MCF 10A (cell line): Measurements from ENCODE around the gene CHCHD3. TPM values are rescaled to one million over a fixed set of nuclear protein-coding genes. Genes with fewer than 3 reads are reported as not detected.

Experiments used
- BruUV-seq: library from RNA; stranded (reverse); fragments of 400-500 nt; replicated peaks from 2 replicates; lab custom pipeline; 2021; lab: Mats Ljungman, UMichigan
- CTCF ChIA-PET: fragments of 300-600 bp; sonication (Branson Sonifier 250); formaldehyde crosslinking; extraction: SDS; loops from one replicate; lab custom pipeline; 2021; ENCODE audit warnings: antibody characterized with exemption, inconsistent platforms; lab: Yijun Ruan, JAX
- POLR2A ChIA-PET: fragments of 300-600, 350-650 bp; sonication (Branson Sonifier 250); formaldehyde crosslinking; extraction: SDS; loops from one replicate; lab custom pipeline; 2020; ENCODE audit warnings: antibody characterized with exemption, inconsistent platforms; lab: Yijun Ruan, JAX
- DNase-seq: peaks from one replicate; pipeline ENCODE4 v3.0.0-alpha.2; 2018; ENCODE audit not compliant: unreplicated experiment
- H3K27ac Mint-ChIP-seq: one replicate; pipeline ENCODE4 v1.8.0; 2022; ENCODE audit warnings: mild to moderate bottlenecking, low read depth, mixed read lengths; ENCODE audit not compliant: unreplicated experiment
- H3K27me3 Mint-ChIP-seq: one replicate; pipeline ENCODE4 v1.8.0; 2022; ENCODE audit warnings: mixed read lengths; ENCODE audit not compliant: insufficient read depth, unreplicated experiment
- H3K36me3 Mint-ChIP-seq: one replicate; pipeline ENCODE4 v1.8.0; 2022; ENCODE audit warnings: mild to moderate bottlenecking, moderate library complexity, mixed read lengths; ENCODE audit not compliant: insufficient read depth, unreplicated experiment
- H3K4me1 Mint-ChIP-seq: one replicate; pipeline ENCODE4 v1.8.0; 2022; ENCODE audit warnings: mixed read lengths; ENCODE audit not compliant: insufficient read depth, unreplicated experiment
- H3K4me3 Mint-ChIP-seq: one replicate; pipeline ENCODE4 v1.8.0; 2022; ENCODE audit warnings: mild to moderate bottlenecking, moderate library complexity, mixed read lengths; ENCODE audit not compliant: unreplicated experiment
- H3K9me3 Mint-ChIP-seq: one replicate; pipeline ENCODE4 v1.8.0; 2022; ENCODE audit warnings: mixed read lengths; ENCODE audit not compliant: unreplicated experiment
- CTCF ChIP-seq: fragments of 200-600 bp; IDR thresholded peaks from one replicate; pipeline ENCODE4 v1.8.0; 2022; ENCODE audit warnings: antibody characterized with exemption, mild to moderate bottlenecking; ENCODE audit not compliant: unreplicated experiment
- intact Hi-C: fragments of 100-400 bp; cut with micrococcal nuclease; formaldehyde crosslinking; loops from 2 replicates; pipeline ENCODE4 v1.14.1; 2022
- total RNA-seq: library from RNA; stranded (reverse); gene quantifications from 2 replicates; pipeline ENCODE4 v1.2.3, GENCODE V29; 2022

CHCHD3 gene
- total RNA-seq, 1 experiment from 2014 or later: 102 TPM

- TF ChIP-seq CTCF: no peak
- CTCF ChIA-PET: no interaction called here
- DNase-seq: no peak
- intact Hi-C loops: no loop called here
- no peak overlapping the region for H3K4me3 Mint-ChIP-seq
- H3K36me3 Mint-ChIP-seq: peaks cover 13% of the 10 kb centered on the region
- POLR2A ChIA-PET: interaction anchor here (0.5 kb wide), 1 partner anchor 1973 kb away, joined by 3 read pairs; no protein-coding TSS in a partner anchor
- H3K9me3 Mint-ChIP-seq: no peaks in the 10 kb centered on the region
- H3K27me3 Mint-ChIP-seq: no peaks in the 10 kb centered on the region
- BruUV-seq: no TSS peak
- H3K4me1 Mint-ChIP-seq: no peaks in the 10 kb centered on the region
- no peak overlapping the region for H3K27ac Mint-ChIP-seq
Observed at GRCh38 chr7:132846086-132846485, 235.8 kb downstream of the CHCHD3 start.

- POLR2A ChIA-PET: no interaction called here
- Mint-ChIP-seq H3K4me3 (no peak overlapping the region), H3K9me3 (no peaks in the 10 kb centered on the region), H3K27me3 (no peaks in the 10 kb centered on the region), H3K36me3 (peaks cover 13% of the 10 kb centered on the region), H3K4me1 (peaks cover 8% of the 10 kb centered on the region), H3K27ac (no peak overlapping the region)
- CTCF ChIA-PET: interaction anchor here (0.6 to 1.1 kb wide), 2 partner anchors 8 to 28 kb away, joined by 3 to 4 read pairs; no protein-coding TSS in a partner anchor
- TF ChIP-seq CTCF: no peak
- no TSS peak for BruUV-seq
- intact Hi-C loops: no loop called here
- DNase-seq: no peak
Observed at GRCh38 chr7:132842478-132842877, 239.4 kb downstream of the CHCHD3 start.

- ChIA-PET POLR2A (interaction anchor here (0.6 kb wide), 1 partner anchor 541 kb away, joined by 3 read pairs; no protein-coding TSS in a partner anchor), CTCF (no interaction called here)
- TF ChIP-seq CTCF: no peak
- Mint-ChIP-seq H3K27me3 (no peaks in the 10 kb centered on the region), H3K36me3 (peaks cover 20% of the 10 kb centered on the region), H3K27ac (no peak overlapping the region), H3K4me3 (no peak overlapping the region), H3K9me3 (no peaks in the 10 kb centered on the region), H3K4me1 (peaks cover 9% of the 10 kb centered on the region)
- DNase-seq: no peak
- intact Hi-C loops: no loop called here
- no TSS peak for BruUV-seq
Observed at GRCh38 chr7:132840199-132840598, 241.7 kb downstream of the CHCHD3 start.

GRCh38 chr7:132838313-132838712 is 243.6 kb downstream of the CHCHD3 start:
- no peak for DNase-seq
- no peaks in the 10 kb centered on the region for H3K27me3 Mint-ChIP-seq
- POLR2A ChIA-PET: no interaction called here
- CTCF ChIA-PET: no interaction called here
- no TSS peak for BruUV-seq
- H3K4me3 Mint-ChIP-seq: no peak overlapping the region
- no peak overlapping the region for H3K27ac Mint-ChIP-seq
- H3K9me3 Mint-ChIP-seq: no peaks in the 10 kb centered on the region
- intact Hi-C loops: no loop called here
- H3K36me3 Mint-ChIP-seq: peaks cover 20% of the 10 kb centered on the region
- TF ChIP-seq CTCF: no peak
- peaks cover 9% of the 10 kb centered on the region for H3K4me1 Mint-ChIP-seq
